ENCODE results near the gene SUPT16H.
A peak's percentile ranks its signal among the peaks of the same experiment; 100 is the strongest.
"Not testable (repeated sequence)": the region's sequence is repeated elsewhere in the genome, so short reads cannot be mapped to it uniquely, and the experiment has no call there.

SUPT16H gene

GRCh38 chr14:21356511-21356910, 27.3 kb downstream of the SUPT16H start:
- no peak for DNase-seq

- DNase-seq: no peak
Measured at GRCh38 chr14:21352587-21352986, 31.2 kb downstream of the SUPT16H start.

- no peak for DNase-seq
Measured at GRCh38 chr14:21350539-21350938, 33.3 kb downstream of the SUPT16H start.

- no peak for DNase-seq
Measured at GRCh38 chr14:21347201-21347600, 36.6 kb downstream of the SUPT16H start.

- DNase-seq: peak; percentile 8
Measured at GRCh38 chr14:21346532-21347135, 37.2 kb downstream of the SUPT16H start.

- no peak for DNase-seq
Measured at GRCh38 chr14:21343035-21343794, 40.6 kb downstream of the SUPT16H start.

GRCh38 chr14:21334202-21334906, 49.5 kb downstream of the SUPT16H start:
- no peak for DNase-seq

GRCh38 chr14:21332950-21333349, 50.9 kb downstream of the SUPT16H start:
- no peak for DNase-seq

- no peak for DNase-seq
Measured at GRCh38 chr14:21326972-21327371, 56.8 kb downstream of the SUPT16H start.

- no peak for DNase-seq
Measured at GRCh38 chr14:21322716-21323115, 61.1 kb downstream of the SUPT16H start.

GRCh38 chr14:21320913-21321312, 62.9 kb downstream of the SUPT16H start:
- DNase-seq: no peak

- DNase-seq: no peak
Measured at GRCh38 chr14:21317398-21317797, 66.4 kb downstream of the SUPT16H start.

- no peak for DNase-seq
Measured at GRCh38 chr14:21313512-21313911, 70.3 kb downstream of the SUPT16H start.

GRCh38 chr14:21311614-21312013, 72.2 kb downstream of the SUPT16H start:
- no peak for DNase-seq

GRCh38 chr14:21309956-21310355, 73.9 kb downstream of the SUPT16H start:
- no peak for DNase-seq

- DNase-seq: no peak
Measured at GRCh38 chr14:21309238-21309636, 74.6 kb downstream of the SUPT16H start.

- DNase-seq: peak; percentile 40
Measured at GRCh38 chr14:21308479-21309237, 75.2 kb downstream of the SUPT16H start.

- DNase-seq: no peak
Measured at GRCh38 chr14:21308132-21308478, 75.7 kb downstream of the SUPT16H start.

GRCh38 chr14:21307637-21308036, 76.2 kb downstream of the SUPT16H start:
- DNase-seq: no peak

GRCh38 chr14:21302836-21303140, 81.0 kb downstream of the SUPT16H start:
- not testable (repeated sequence) for DNase-seq

- no peak for DNase-seq
Measured at GRCh38 chr14:21302013-21302835, 81.6 kb downstream of the SUPT16H start.

All from fibroblast of skin of right quadriceps (primary cell).